Stimulated activated naive CD8-positive, alpha-beta T cell treated with anti-CD3 and anti-CD28 coated beads, Interleukin-15, Interleukin-2, amounts not matched to agents 100 U/mL and 50 U/mL, for 24 hours (primary cell): ENCODE measurements around the gene TGFA.

Source experiments
- ATAC-seq: fragments of 150-1000 bp; cut with Tn5 transposase; one replicate; pipeline ENCODE4 v1.10.0; 2021
- DNase-seq: peaks from one replicate; pipeline ENCODE4 v3.0.0; 2021

Gene TGFA

DNA sequence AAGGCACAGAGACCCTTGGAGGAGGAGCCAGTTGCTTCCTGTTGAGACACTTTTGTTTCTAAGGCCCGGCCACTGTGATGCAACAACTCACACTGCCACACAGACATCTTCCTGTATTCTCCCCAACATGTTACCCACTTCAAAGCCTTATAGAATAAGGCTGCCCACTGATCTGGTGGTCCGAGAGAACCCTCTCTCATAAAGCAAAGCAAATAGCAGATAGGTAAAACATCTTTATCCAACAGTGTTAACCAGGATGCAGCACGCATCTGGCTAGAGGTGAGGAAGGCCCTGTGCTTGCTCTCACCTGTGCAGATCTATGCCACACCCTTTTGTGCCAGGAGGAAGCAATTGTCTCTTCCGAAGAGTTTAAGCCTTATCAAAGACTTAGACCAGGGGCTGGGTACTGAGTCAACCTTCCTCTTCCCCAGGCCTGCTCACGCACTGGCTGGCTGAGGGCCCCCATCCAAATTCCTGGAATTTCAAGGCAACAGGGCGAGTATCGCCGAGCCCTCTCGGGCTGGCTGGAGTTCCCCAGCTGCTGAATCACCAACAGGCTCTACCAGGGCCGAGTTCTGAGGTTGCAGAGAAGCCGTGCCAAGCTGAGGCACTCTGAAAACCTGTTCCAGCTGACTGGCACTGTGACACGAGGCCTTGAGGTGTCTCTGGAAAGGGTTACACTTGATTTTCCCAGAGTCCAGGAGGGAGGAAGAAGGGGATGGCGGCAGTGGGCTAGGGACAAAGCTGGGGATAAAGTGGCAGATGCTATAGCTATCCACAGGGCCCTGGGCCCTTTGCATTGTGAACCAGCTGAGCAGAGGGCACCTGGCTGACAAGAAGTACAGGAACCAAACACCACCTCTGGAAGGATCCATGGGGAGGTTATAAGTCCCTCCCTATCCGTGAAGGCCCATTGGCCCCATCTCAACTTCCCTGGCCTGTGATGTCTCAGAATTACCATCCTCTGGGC lies 29.3 kb downstream of the TGFA start:
- DNase-seq: peak; percentile 18
- peak; percentile 76 for ATAC-seq

DNA sequence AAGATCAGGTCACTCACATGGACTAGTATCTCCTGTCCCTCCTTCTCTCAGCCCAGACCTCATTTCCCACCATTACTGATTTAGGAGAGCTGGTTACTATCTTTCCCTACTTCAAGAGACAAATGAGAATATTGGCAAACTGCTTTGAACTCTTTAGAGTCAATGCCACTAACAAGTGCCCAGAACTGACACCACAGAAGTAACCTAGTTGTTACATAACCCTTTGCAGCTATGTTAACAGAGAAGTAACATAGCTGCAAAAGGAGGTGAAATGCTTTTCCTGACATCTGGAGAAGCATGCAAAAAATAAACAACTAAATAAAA lies 30.0 kb downstream of the TGFA start:
- DNase-seq (no peak), ATAC-seq (no peak)

DNA sequence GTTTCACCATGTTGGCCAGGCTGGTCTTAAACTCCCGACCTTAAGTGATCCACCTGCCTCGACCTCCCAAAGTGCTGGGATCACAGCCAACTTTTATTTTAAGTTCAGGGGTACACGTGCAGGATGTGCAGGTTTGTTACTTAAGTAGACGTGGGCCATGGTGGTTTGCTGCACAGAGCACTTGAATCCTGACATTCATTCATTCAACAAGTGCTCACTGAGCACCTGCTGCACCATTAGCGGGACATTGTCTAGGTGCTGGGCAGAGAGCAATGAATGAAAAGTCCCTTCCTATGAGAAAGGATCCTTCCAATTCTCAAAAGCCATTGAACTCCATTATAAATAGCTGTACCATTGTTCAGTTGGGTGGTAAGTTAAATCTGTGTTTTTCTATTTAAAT lies 31.0 kb downstream of the TGFA start:
- no peak for ATAC-seq
- DNase-seq: no peak

DNA sequence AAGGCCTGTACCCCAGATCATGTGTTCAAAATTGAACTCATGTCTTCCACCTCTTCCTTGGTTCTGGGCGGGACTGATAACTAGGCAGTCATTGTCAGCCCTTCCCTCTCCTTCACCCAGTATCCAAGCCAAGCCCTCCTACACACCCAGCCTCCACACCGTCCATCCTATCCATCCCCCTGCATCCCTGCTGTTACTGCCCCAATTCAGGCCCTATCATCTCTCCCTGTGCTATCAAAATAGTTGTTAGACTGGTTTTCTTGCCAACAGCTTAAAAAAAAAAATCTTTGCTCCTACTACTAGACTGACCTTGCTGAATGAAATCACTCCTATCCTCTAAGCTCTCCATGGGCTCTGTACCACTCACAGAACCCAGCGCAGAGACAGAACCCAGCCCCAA lies 32.8 kb downstream of the TGFA start:
- no peak for ATAC-seq

DNA sequence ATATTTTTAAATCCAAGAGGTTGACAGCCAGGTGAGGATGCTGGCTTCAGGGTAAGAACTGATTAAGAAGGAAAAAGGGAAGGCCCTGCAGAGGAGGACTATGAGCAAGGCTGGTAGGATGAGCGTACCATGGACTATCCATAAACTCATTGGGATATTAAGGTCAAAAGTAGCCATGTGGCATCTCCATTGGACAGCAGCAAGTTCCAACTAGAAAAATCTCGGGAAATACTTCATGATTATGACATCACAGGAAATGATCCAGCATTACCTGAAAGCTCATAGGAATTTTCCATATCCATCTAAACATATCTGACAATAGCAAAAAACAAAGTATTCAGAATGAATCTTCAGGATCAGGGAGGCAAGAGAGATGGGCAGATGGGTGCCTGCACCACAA lies 34.2 kb downstream of the TGFA start:
- DNase-seq (no peak), ATAC-seq (no peak)

More for the DNA sequence above, 32.8 kb downstream of the TGFA start:
- no peak for DNase-seq

DNA sequence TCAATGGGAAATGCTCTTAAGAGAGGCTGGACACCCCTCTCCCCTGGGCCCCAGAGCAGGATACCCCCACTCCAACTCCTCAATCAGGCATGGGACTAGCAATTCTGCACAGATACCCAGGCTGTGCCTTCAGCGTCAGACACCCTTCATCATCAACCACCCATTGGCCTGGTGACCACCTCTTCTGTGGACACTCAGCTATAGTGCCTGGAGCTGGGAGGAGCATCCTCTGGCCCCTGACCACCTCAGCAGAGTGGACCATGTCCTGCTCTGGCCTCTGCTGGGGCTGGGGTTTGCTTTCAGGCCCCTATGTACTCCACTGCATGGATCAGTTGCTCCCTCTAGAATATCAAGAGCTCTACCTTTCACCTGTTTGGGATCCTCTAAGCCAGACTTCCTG lies 35.1 kb downstream of the TGFA start:
- ATAC-seq: no peak

DNA sequence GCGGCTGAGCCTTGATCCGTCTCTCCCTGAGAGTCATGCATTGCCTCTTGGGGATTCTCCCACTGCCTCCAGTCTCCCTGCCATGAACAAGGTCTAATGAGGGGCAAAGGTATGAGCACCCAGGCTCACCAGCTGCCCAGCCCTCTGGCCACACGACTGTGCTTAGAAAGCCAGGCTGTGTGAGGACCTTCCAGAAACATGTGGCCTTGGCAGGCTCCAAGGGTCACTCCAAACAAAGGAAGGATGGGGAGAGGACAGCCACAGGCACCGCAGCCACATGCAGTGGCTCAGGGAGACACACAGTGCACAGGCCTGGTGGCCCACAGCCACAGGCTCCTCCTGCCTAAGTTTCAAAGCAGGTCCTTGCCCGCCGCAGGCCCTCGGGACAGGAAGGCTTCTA lies 35.8 kb downstream of the TGFA start:
- ATAC-seq: no peak
- no peak for DNase-seq

More for the DNA sequence above, 35.1 kb downstream of the TGFA start:
- DNase-seq: no peak

DNA sequence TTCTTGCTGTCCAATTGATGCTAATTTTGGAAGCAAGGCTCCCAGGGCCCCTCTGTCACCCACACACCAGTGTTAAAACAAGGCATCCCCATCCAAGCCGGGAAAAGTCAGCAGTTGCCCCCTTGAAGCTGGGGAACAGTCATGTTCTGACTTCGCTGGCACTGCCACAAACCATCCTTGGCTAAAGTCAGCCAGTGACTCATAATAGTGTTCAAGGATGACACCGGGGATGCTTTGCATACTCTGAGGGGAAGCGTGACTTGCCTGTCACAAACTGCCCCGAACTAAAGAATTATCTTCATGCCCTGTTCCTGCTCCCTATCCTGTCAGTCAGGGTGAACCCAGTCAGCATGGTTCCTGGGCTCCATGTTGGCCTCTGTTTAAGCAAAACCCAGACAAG lies 37.0 kb downstream of the TGFA start:
- DNase-seq (peak; percentile 16), ATAC-seq (peak; percentile 82)

DNA sequence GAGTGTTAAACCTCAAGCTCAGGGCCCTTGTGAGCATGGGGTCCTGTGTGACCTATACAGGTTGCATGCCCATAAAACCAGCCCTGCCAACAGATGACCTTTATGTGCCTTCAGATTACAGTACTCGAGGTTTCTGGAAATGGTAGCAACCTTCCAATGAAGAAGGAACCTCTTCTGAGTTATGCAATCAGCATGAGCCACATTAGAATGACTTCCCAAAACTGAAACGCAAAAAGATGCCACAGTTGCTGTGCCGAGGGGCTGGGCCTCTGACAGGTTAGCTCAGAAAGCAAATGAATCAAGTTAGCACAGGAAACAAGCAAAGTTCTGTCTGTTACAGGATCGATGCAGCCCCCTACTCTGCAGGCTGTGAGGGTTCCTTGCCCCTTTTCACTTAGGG lies 37.7 kb downstream of the TGFA start:
- ATAC-seq (no peak), DNase-seq (no peak)

DNA sequence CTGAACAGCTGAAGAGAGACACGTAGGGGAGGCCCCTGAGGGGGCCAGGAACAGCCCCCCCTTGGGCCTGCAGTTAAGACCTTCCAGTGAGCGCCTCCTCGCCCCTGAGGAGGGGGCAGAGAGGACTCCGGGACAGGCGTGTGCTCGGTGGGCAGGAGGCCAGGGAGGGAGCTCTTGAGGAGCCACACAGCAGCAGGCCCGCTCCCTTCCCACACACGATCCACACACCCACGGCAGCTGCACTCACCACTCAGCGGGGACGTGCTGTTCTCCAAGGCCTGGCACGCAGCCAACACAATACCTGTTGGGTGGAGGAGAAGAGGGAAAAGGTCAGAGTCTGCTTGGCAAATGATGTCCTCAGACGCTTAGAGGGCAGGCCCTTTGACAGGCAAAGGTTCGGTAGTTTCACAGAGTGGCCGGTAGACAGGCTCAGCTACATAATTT lies 39.0 kb downstream of the TGFA start:
- DNase-seq: no peak
- no peak for ATAC-seq

DNA sequence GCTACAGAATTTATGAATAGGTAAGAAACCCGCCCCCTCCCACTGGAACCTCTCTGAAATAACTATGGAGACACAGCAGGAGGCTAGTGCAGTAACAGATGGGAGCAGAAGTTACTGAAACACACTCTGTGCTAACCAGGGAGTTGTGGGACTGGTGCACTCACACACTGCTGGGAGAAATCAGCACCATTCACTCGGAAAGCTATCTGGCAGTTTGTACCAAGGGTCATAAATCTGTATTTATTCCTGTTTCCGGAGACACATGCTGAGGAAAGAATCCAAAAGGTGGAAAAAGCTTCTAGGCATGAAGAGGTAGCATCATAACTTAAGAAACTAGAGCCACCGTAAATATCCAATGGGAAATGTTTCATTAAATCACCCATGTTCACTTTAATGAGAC lies 39.9 kb downstream of the TGFA start:
- ATAC-seq: no peak

DNA sequence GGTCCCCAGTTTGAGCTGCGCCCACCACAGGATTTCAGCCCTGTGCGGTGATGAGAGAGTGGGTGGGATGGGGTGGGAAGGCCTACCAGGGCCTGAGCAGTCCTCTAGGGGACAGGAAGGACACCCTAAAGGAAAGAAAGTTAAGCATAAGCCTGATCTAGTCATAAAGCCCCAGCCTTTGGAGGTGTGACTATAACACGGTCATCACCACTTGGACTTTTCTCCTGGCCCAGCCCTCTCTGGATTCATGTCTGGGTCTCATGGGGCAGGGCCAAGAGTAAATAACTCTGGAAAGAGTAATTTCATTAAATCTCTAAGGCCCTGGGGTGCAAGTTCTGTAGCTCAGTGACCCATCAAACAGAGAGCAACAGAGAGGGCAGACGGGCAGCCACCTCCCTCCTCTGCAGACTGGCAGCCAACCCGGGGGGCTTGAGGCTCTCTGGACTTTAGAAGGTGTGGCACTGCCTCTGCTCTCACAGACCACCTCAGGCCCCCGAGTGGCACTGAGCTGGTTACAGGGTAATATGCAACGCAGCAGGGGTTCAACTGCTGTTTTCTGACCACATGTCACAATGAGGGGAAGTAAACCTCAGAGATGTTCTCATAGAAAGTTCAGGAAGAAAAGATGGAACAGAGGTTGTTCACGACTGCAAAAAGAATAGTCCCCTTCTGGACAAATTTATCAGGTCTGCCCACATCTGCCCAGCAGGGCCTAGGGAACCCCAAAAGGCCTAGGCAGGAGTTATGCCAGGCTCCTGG lies 41.5 kb downstream of the TGFA start:
- no peak for ATAC-seq

More for the DNA sequence above, 39.9 kb downstream of the TGFA start:
- DNase-seq: no peak

DNA sequence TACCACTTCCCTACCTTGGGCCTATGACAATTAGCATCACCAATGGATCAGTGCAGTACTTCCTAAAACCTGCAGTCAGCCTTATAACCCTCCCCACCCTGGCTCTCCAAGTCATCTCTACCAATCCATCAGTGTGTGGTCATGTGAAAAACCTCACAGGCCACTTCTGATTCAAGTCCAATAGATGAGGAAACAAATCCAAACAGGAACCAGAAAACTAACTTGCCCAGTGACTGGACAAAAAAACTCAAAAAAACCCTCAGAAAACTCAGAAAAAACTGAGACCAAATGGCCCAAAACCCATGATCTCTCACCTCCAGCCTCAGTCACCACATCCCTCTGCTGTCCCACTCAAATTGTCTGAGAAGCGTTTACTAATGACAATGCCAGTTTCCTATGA lies 43.3 kb downstream of the TGFA start:
- peak; percentile 28 for ATAC-seq
- no peak for DNase-seq

More for the DNA sequence above, 41.5 kb downstream of the TGFA start:
- DNase-seq: no peak

DNA sequence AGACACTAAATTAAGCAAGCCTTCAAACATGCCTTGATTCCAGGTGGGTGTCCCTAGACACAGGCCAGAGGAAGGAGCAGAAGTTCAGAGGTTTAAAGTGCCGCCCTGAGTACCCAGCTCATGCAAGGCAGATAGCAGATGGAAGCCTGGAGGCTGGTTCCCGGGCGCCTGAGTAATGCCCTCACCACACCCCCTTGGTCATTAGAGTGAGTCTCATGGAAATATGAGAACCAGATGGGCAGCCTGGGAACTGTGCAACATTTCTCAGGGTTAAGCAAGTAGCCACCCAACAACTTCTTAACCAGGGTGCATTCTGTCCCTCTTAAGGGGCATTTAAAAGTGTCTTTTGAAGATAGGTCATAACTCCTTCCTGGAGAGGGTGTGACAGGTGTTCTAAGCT lies 44.1 kb downstream of the TGFA start:
- ATAC-seq (no peak), DNase-seq (no peak)

DNA sequence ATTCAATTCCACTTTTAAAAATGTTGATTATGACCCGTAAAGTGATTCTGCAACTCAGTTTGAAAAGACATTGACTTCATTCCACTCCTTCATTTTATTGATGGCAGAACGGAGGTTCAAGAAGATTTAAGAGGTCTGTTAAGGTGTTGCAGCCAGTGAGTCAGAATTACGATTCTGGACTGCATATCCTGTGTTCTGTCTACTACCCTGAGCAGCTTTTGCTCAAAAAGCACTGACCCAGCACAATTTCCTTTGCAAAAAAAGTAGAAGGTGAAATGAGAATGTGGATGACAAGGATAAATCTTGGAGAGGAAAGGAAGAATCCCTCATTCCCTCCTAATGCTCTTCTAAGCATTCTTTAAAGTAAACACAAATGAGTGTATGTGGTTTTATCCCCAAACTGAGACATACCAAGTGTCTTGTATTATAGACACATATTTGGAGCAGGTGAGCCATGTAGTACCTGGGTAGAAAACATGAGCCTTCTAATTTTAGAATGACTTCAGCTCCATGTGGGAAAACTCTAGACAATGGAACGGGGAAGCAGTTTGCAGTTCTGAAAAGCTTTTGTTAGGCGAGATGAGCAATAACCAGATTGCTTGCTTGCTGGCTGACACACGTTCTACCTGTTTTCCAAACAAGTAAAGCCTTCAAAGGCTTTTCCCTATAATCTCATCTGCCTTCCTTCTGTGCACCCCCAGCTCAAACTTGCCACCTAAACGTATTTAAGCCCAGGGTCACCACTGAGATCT lies 44.7 kb downstream of the TGFA start:
- no peak for DNase-seq
- ATAC-seq: no peak

DNA sequence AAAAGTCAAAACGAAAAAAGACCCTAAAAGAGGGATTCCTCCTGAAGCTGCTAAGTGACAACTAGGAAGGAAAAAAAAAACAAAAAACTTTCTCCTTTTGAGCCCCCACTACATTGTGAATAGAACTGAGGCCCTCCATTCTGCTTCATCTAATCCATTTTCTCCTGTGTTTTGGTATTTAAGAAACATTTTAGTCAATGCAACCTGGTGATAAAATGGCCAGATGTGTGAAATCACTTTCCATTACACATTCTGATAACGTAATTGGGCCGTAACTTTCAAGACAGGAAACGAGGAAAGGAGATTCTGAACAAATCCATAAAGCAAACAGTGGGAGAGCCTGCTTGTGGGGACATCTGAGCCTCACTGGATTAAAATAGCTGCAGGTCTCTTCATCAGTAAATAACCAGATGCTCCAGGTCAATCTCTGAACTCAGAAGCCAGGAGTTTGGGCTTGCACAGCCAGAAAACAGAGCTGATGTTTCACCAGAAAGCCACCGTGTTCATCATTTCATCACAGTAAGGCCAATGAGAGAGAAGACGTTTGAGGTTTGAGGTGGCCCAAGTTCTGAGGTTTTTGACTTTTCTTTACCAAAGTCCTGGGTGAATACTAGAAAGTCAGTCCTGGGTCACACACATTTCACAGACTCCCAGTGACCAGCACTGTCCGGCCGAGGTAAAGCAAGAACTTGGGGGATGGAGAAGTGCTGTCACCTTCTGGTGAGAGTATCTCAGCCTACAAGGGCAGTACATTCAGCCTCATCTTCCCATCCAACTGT lies 47.8 kb downstream of the TGFA start:
- no peak for ATAC-seq
- no peak for DNase-seq

DNA sequence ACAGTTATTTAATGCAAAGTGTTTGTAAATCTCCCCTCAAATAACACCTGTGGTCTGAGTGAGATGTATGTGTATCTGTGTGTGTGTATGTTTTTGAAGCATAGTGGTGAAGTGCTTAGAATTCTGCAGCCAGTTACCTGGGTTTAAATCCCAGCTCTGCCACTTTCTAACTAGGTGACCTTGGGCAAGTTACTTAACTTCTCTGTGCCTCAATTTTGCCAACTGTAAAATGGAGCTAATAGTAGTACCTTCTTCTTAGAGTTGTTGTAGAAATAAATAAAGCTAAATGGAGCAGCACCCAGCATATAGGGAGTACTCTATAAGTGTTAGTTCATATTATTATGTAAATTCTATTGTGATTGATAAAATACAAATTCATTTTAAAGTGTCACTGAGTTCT lies 48.9 kb downstream of the TGFA start:
- no peak for DNase-seq
- ATAC-seq: no peak

DNA sequence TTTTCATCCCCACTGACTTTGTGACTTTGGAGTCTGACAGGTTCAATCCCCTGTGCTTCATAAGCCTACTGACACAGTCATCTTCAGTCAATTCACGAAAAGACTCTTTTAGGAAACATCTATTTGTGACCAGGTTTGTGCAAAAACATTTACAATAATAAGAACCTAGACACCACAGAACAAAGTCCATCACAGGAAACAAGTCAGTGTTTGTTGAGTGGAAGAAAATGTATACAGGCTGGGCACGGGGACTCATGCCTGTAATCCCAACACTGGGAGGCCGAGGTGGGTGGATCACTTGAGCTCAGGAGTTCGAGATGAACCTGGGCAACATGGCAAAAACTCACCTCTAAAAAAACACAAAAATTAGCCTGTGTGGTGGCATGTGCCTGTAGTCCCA lies 49.7 kb downstream of the TGFA start:
- DNase-seq (no peak), ATAC-seq (no peak)

DNA sequence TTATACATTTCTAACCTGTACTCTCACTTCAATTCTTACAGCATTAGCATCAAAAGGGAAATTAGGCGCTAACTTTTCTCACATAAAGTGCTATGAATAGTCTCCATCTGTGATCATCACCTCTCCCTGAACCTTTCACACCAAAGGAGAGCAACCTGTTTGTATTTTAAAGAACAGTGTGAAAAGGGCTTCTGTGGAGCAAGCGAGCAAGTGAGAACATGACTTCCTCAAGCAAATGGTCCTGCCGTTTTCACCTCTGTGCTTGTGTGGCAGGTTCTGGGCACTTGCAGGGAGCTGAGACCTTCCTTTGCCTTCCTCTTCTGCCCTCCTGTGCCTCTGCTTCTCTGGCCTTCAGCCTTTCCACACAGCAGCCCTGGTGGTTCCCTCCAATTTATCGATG lies 51.9 kb downstream of the TGFA start:
- ATAC-seq (no peak), DNase-seq (no peak)

DNA sequence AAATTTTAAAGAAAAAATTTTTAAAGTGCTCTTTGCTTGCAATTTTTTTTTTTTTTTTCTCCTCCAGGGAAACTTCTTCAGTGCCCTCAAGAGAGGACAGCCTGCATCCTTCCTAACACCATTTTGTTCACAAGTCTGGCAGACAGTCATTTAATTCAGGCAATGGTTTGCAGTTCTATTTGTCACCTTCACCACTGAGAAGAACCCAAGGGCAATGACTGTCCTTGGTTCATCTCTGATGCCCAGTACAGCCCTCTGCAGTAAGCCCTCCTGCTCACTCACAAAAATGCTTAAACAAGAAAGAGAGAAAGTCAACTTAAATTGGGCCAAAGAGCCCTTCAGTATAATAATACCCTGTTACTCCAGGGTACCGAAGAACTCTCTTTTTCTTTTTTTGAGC lies 52.4 kb downstream of the TGFA start:
- no peak for ATAC-seq
- DNase-seq: no peak

DNA sequence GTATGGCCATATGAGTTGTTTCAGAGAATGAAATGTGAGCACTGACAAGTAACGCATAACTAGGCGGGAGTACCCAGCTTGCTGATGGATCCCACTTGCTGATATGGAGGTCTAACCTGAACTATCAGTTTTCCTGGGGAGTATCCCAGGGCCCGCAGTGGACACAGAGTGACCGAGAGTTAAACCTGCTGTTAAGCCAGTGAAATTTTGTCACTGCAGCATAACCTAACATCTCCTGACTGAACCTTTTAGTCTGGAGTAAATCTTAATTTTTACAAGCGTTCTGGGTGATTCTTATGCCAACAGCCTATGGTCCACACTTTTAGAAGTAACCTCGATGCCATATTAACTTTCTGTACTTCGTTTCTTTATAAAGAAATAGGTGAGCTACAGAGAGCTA lies 54.4 kb downstream of the TGFA start:
- ATAC-seq: no peak
- DNase-seq: no peak

DNA sequence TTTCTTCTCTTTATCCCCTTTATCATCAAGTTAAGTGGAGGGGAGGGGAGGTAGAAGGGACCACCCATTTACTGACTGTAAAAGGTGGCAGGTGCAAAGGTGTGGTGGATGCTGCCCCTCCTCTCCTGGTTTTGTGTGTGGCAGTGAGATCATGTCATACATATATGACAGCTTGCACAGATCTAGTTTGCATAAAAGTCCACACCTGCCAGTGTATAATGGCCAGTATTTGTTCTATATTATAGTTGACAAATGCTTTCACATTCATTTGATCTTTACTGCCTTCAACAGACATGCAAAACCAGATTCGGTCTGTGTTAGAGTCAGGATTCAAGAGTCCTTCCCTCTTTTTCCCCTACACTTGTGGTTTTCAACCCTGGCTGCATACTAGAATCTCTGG lies 55.1 kb downstream of the TGFA start:
- DNase-seq (no peak), ATAC-seq (no peak)
